Gastrocnemius medialis (tissue), 4 donors: Measurements from ENCODE around the gene IL7R. TPM values are rescaled to one million over a fixed set of nuclear protein-coding genes. Genes with fewer than 3 reads are reported as not detected.

ENCODE experiments used
- ATAC-seq, 2 donors: fragments of 150-250 bp; one replicate each; pipeline ENCODE4 v1.9.1; 2016
- DNase-seq, 2 donors: peaks; one replicate each; pipeline ENCODE4 v3.0.0-alpha.2; 2019
- H3K27ac ChIP-seq, 4 donors: fragments of 200-600 bp; sonication (generic); 1 replicate in 1 of 4; 2 replicates in 3 of 4; pipeline ENCODE4 v1.5.1; 2016 to 2018; ENCODE audit warnings: mild to moderate bottlenecking in 2 of 4, moderate library complexity in 1 of 4
- H3K27me3 ChIP-seq, 3 donors: fragments of 200-600 bp; sonication (generic) in 2 of 3; 1 replicate in 1 of 3; 2 replicates in 2 of 3; pipeline versions ENCODE4 v1.5.1 to v1.6.0; 2016 to 2019; ENCODE audit warnings: mild to moderate bottlenecking in 1 of 3, moderate library complexity in 1 of 3
- H3K36me3 ChIP-seq, 2 donors: fragments of 200-600 bp; sonication (generic) in 1 of 2; one replicate each; pipeline ENCODE4 v1.5.1; 2017 to 2018
- H3K4me1 ChIP-seq, 2 donors: fragments of 200-600 bp; sonication (generic) in 1 of 2; one replicate each; pipeline ENCODE4 v1.5.1; 2016 to 2017; ENCODE audit warnings: mild to moderate bottlenecking in 2 of 2
- H3K4me3 ChIP-seq, 4 donors: fragments of 200-600 bp; sonication (generic) in 3 of 4; 1 replicate in 1 of 4; 2 replicates in 3 of 4; pipeline ENCODE4 v1.5.1; 2016 to 2019; ENCODE audit warnings: mild to moderate bottlenecking in 2 of 4
- H3K9me3 ChIP-seq, 3 donors: fragments of 200-600 bp; sonication (generic) in 2 of 3; 1 replicate in 1 of 3; 2 replicates in 2 of 3; pipeline ENCODE4 v1.5.1; 2016 to 2019
- CTCF ChIP-seq, 5 experiments: fragments of 450-650 bp in 3 of 5; fragments of 200-600 bp in 2 of 5; sonication (generic) in 2 of 5; IDR thresholded peaks in 4 of 5; conservative IDR thresholded peaks in 1 of 5; 1 replicate in 4 of 5; 2 replicates in 1 of 5; pipeline ENCODE4 v1.5.1; 2016 to 2019; ENCODE audit warnings: antibody characterized with exemption in 5 of 5, mild to moderate bottlenecking in 3 of 5, moderate library complexity in 3 of 5
- POLR2A ChIP-seq, 2 donors: fragments of 450-650 bp; IDR thresholded peaks; one replicate each; pipeline ENCODE4 v1.6.1; 2017; ENCODE audit warnings: antibody characterized with exemption in 2 of 2, mild to moderate bottlenecking in 2 of 2, moderate library complexity in 2 of 2
- in situ Hi-C, 4 donors: fragments of 200-750 bp; cut with MboI; loops; one replicate each; pipeline versions ENCODE4 v1.15.0 to v1.8.0; 2017; ENCODE audit warnings: low sequenced_read_pairs in 4 of 4
- intact Hi-C: fragments of 100-400 bp; cut with DNase I; formaldehyde crosslinking; loops from one replicate; pipeline ENCODE4 v1.15.1; 2023; ENCODE audit warnings: low total_unique reads
- total RNA-seq, 4 donors: library from RNA; depleted of rRNA; stranded (reverse); fragments of >200 nt; gene quantifications; one replicate each; pipeline versions ENCODE4 v1.1.0 to v1.2.3, GENCODE V29; 2016

The IL7R gene
- total RNA-seq, 4 donors from 2014 or later: 0.29 to 1.0 (median 0.72) TPM

GRCh38 chr5:35826554-35826953 is 30.1 kb upstream of the IL7R start:
- H3K27ac ChIP-seq: no peak overlapping the region
- intact Hi-C loops: no loop called here
- TF ChIP-seq CTCF (IDR thresholded peaks at IDR 0.05 in 4 of 5, conservative IDR thresholded peaks at IDR 0.05 in 1 of 5): no peak
- no peak for TF ChIP-seq POLR2A (IDR thresholded peaks at IDR 0.05)

GRCh38 chr5:35828082-35828598 is 28.6 kb upstream of the IL7R start:
- no peak overlapping the region for H3K4me3 ChIP-seq

More at GRCh38 chr5:35826554-35826953, 30.1 kb upstream of the IL7R start:
- Histone ChIP-seq H3K36me3 (no peaks in the 10 kb centered on the region), H3K4me3 (no peak overlapping the region), H3K4me1 (no peaks in the 10 kb centered on the region), H3K27me3 (no peaks in the 10 kb centered on the region), H3K9me3 (no peaks in the 10 kb centered on the region)
- DNase-seq: no peak
- in situ Hi-C loops: no loop called here
- ATAC-seq: no peak

GRCh38 chr5:35830587-35830986 is 26.1 kb upstream of the IL7R start:
- no peaks in the 10 kb centered on the region for H3K27me3 ChIP-seq
- H3K36me3 ChIP-seq: no peaks in the 10 kb centered on the region
- intact Hi-C loops (no loop called here), in situ Hi-C loops (no loop called here)
- TF ChIP-seq CTCF (IDR thresholded peaks at IDR 0.05 in 4 of 5, conservative IDR thresholded peaks at IDR 0.05 in 1 of 5): no peak
- no peak for TF ChIP-seq POLR2A (IDR thresholded peaks at IDR 0.05)
- H3K4me1 ChIP-seq: no peaks in the 10 kb centered on the region
- H3K27ac ChIP-seq: no peak overlapping the region
- ATAC-seq: no peak
- H3K4me3 ChIP-seq: no peak overlapping the region
- DNase-seq: no peak
- no peaks in the 10 kb centered on the region for H3K9me3 ChIP-seq

More at GRCh38 chr5:35828082-35828598, 28.6 kb upstream of the IL7R start:
- H3K4me1 ChIP-seq: no peaks in the 10 kb centered on the region
- intact Hi-C loops (no loop called here), in situ Hi-C loops (no loop called here)
- no peak overlapping the region for H3K27ac ChIP-seq
- no peak for DNase-seq
- H3K36me3 ChIP-seq: no peaks in the 10 kb centered on the region
- TF ChIP-seq POLR2A (IDR thresholded peaks at IDR 0.05) (no peak), CTCF (IDR thresholded peaks at IDR 0.05 in 4 of 5, conservative IDR thresholded peaks at IDR 0.05 in 1 of 5) (no peak)
- H3K9me3 ChIP-seq: no peaks in the 10 kb centered on the region
- no peaks in the 10 kb centered on the region for H3K27me3 ChIP-seq
- no peak for ATAC-seq

GRCh38 chr5:35832762-35833161 is 23.9 kb upstream of the IL7R start:
- in situ Hi-C loops (no loop called here), intact Hi-C loops (no loop called here)
- Histone ChIP-seq H3K9me3 (no peaks in the 10 kb centered on the region), H3K27ac (no peak overlapping the region), H3K36me3 (no peaks in the 10 kb centered on the region), H3K4me3 (no peak overlapping the region), H3K27me3 (no peaks in the 10 kb centered on the region), H3K4me1 (no peaks in the 10 kb centered on the region)
- TF ChIP-seq POLR2A (IDR thresholded peaks at IDR 0.05): no peak
- TF ChIP-seq CTCF (IDR thresholded peaks at IDR 0.05 in 4 of 5, conservative IDR thresholded peaks at IDR 0.05 in 1 of 5): no peak
- DNase-seq: no peak
- ATAC-seq: no peak

GRCh38 chr5:35833224-35833623 is 23.5 kb upstream of the IL7R start:
- H3K9me3 ChIP-seq: no peaks in the 10 kb centered on the region
- ATAC-seq (no peak), DNase-seq (no peak)
- intact Hi-C loops (no loop called here), in situ Hi-C loops (no loop called here)
- TF ChIP-seq CTCF (IDR thresholded peaks at IDR 0.05 in 4 of 5, conservative IDR thresholded peaks at IDR 0.05 in 1 of 5) (no peak), POLR2A (IDR thresholded peaks at IDR 0.05) (no peak)
- no peaks in the 10 kb centered on the region for H3K27me3 ChIP-seq
- no peak overlapping the region for H3K27ac ChIP-seq
- no peaks in the 10 kb centered on the region for H3K36me3 ChIP-seq
- no peaks in the 10 kb centered on the region for H3K4me1 ChIP-seq
- no peak overlapping the region for H3K4me3 ChIP-seq
